Motor neuron (in vitro differentiated cells): ENCODE results near the gene NEGR1. TPM values are rescaled to one million over a fixed set of nuclear protein-coding genes. Genes with fewer than 3 reads are reported as not detected.

Source experiments
- ATAC-seq, 8 experiments: fragments of 200-7000 bp; cut with Tn5 transposase; replicated peaks in 6 of 8; 2 replicates each; pipeline ENCODE4 v1.8.0; 2021; ENCODE audit warnings: mild to moderate bottlenecking in 8 of 8, moderate library complexity in 8 of 8
- H3K27ac ChIP-seq, 2 donors: fragments of 250-450 bp; sonication (Bioruptor Pico); 2 replicates each; pipeline ENCODE4 v1.9.0; 2021; ENCODE audit warnings: antibody characterized with exemption in 2 of 2, mild to moderate bottlenecking in 2 of 2, moderate library complexity in 1 of 2
- H3K4me1 ChIP-seq, 2 donors: fragments of 250-450 bp; sonication (Bioruptor Pico); replicated peaks in 1 of 2; 2 replicates each; pipeline ENCODE4 v1.6.1; 2021; ENCODE audit warnings: antibody characterized with exemption in 2 of 2, mild to moderate bottlenecking in 2 of 2, moderate library complexity in 1 of 2
- H3K4me3 ChIP-seq, 5 donors: fragments of 250-450 bp; sonication (Bioruptor Pico); 2 replicates each; pipeline ENCODE4 v1.9.0; 2021; ENCODE audit warnings: antibody characterized with exemption in 5 of 5, mild to moderate bottlenecking in 5 of 5, moderate library complexity in 4 of 5
- WGBS, 10 experiments: fragments of 450-650 bp; shearing (Covaris generic); methylation state at CpG; one replicate each; pipeline ENCODE4 v1.0.0; 2022; 5-methylcytosine and 5-hydroxymethylcytosine counted together
- in situ Hi-C, 9 experiments: fragments of 400-800 bp; cut with MboI; loops; one replicate each; pipeline ENCODE4 v1.15.0; 2021; ENCODE audit warnings: low sequenced_read_pairs in 9 of 9, low pct_unique_long_range_greater_than_20kb in 2 of 9; ENCODE audit not compliant: unreplicated experiment in 9 of 9
- total RNA-seq, 8 experiments: library from RNA; unstranded; fragments of 300-600 nt; gene quantifications; 2 replicates each; pipeline versions ENCODE4 v1.2.3 to v1.2.4, GENCODE V29; 2022

The NEGR1 gene
- total RNA-seq, 8 experiments from 2014 or later, result 0.63 to 40.6 (median 15.1) TPM

- WGBS, 10 experiments, result 42 to 100% (median 78%) methylated on average over 1 of the region's 1 CpG; no CpG with 5 or more reads in 2 of the 10 experiments
- in situ Hi-C loops, result no loop called here
- Histone ChIP-seq H3K4me3 (no peak overlapping the region), H3K4me1 (peaks cover 0 to 6% of the 10 kb centered on the region in 2 donors), H3K27ac (no peak overlapping the region)
- no peak for ATAC-seq
These were observed 498.1 kb downstream of the NEGR1 start for GRCh38 chr1:71784241-71784640.

GRCh38 chr1:71783071-71783470 is 499.3 kb downstream of the NEGR1 start:
- in situ Hi-C loops, result no loop called here
- ATAC-seq, result no peak

GRCh38 chr1:71781450-71781849 is 500.9 kb downstream of the NEGR1 start:
- ATAC-seq, result no peak
- Histone ChIP-seq H3K27ac (no peak overlapping the region), H3K4me3 (no peak overlapping the region), H3K4me1 (peaks cover 0 to 6% of the 10 kb centered on the region in 2 donors)
- 67 to 97% (median 89%) methylated on average over 1 to 4 of the region's 4 CpGs; no CpG with 5 or more reads in 1 of the 10 experiments for WGBS, 10 experiments
- in situ Hi-C loops, result no loop called here

More at GRCh38 chr1:71783071-71783470, 499.3 kb downstream of the NEGR1 start:
- Histone ChIP-seq H3K27ac (no peak overlapping the region), H3K4me3 (no peak overlapping the region), H3K4me1 (peaks cover 0 to 6% of the 10 kb centered on the region in 2 donors)
- 86 to 100% (median 100%) methylated on average over 1 to 2 of the region's 2 CpGs; no CpG with 5 or more reads in 1 of the 10 experiments for WGBS, 10 experiments

GRCh38 chr1:71780681-71781080 is 501.7 kb downstream of the NEGR1 start:
- in situ Hi-C loops, result no loop called here
- Histone ChIP-seq H3K4me1 (peaks cover 0 to 6% of the 10 kb centered on the region in 2 donors), H3K4me3 (no peak overlapping the region), H3K27ac (no peak overlapping the region)
- 72 to 100% (median 90%) methylated on average over 1 to 3 of the region's 3 CpGs for WGBS, 10 experiments
- ATAC-seq, result peak in 3 of 8 experiments; percentile 25 to 74 (median 29)

GRCh38 chr1:71778940-71779339 is 503.4 kb downstream of the NEGR1 start:
- H3K4me3 ChIP-seq, result no peak overlapping the region
- peak in 4 of 8 experiments; percentile 26 to 95 (median 78) for ATAC-seq
- WGBS, 10 experiments, result 0 to 36% (median 13%) methylated on average over 1 of the region's 1 CpG; no CpG with 5 or more reads in 4 of the 10 experiments
- no peak overlapping the region for H3K27ac ChIP-seq
- in situ Hi-C loops, result no loop called here
- H3K4me1 ChIP-seq, result peaks cover 10 to 14% of the 10 kb centered on the region in 2 donors

- Histone ChIP-seq H3K4me1 (peaks cover 10 to 17% of the 10 kb centered on the region in 2 donors), H3K27ac (no peak overlapping the region), H3K4me3 (no peak overlapping the region)
- in situ Hi-C loops, result no loop called here
- ATAC-seq, result no peak
These were observed 505.2 kb downstream of the NEGR1 start for GRCh38 chr1:71777094-71777493.

GRCh38 chr1:71774705-71775104 is 507.6 kb downstream of the NEGR1 start:
- Histone ChIP-seq H3K4me1 (peaks cover 10 to 17% of the 10 kb centered on the region in 2 donors), H3K27ac (peak overlapping the region in 1 of 2 donors; percentile 13), H3K4me3 (no peak overlapping the region)
- ATAC-seq, result peak in 1 of 8 experiments; percentile 79
- WGBS, 10 experiments, result 40 to 100% (median 83%) methylated on average over 1 of the region's 1 CpG; no CpG with 5 or more reads in 1 of the 10 experiments
- in situ Hi-C loops, result no loop called here

- in situ Hi-C loops, result no loop called here
- no peak overlapping the region for H3K4me3 ChIP-seq
- H3K4me1 ChIP-seq, result peaks cover 10 to 15% of the 10 kb centered on the region in 2 donors
- H3K27ac ChIP-seq, result no peak overlapping the region
- WGBS, 10 experiments, result 0 to 93% (median 65%) methylated on average over 1 of the region's 1 CpG; no CpG with 5 or more reads in 2 of the 10 experiments
- no peak for ATAC-seq
These were observed 512.2 kb downstream of the NEGR1 start for GRCh38 chr1:71770121-71770520.

- Histone ChIP-seq H3K4me3 (no peak overlapping the region), H3K4me1 (no peaks in the 10 kb centered on the region), H3K27ac (no peak overlapping the region)
- in situ Hi-C loops, result no loop called here
- no peak for ATAC-seq
- 71 to 100% (median 92%) methylated on average over 2 to 4 of the region's 4 CpGs; no CpG with 5 or more reads in 1 of the 10 experiments for WGBS, 10 experiments
These were observed 515.6 kb downstream of the NEGR1 start for GRCh38 chr1:71766748-71767147.

GRCh38 chr1:71762514-71763255 is 519.7 kb downstream of the NEGR1 start:
- in situ Hi-C loops, result no loop called here
- no peak for ATAC-seq
- Histone ChIP-seq H3K4me3 (no peak overlapping the region), H3K27ac (no peak overlapping the region), H3K4me1 (no peaks in the 10 kb centered on the region)
- 0 to 100% (median 54%) methylated on average over 1 of the region's 1 CpG for WGBS, 10 experiments

- ATAC-seq, result no peak
- WGBS, 10 experiments, result 77 to 100% (median 89%) methylated on average over 1 of the region's 1 CpG; no CpG with 5 or more reads in 2 of the 10 experiments
- Histone ChIP-seq H3K27ac (no peak overlapping the region), H3K4me3 (no peak overlapping the region), H3K4me1 (peaks cover 0 to 10% of the 10 kb centered on the region in 2 donors)
- in situ Hi-C loops, result no loop called here
These were observed 526.9 kb downstream of the NEGR1 start for GRCh38 chr1:71755441-71755840.

- 13 to 100% (median 87%) methylated on average over 1 to 4 of the region's 4 CpGs for WGBS, 10 experiments
- in situ Hi-C loops, result no loop called here
- H3K4me3 ChIP-seq, result no peak overlapping the region
- H3K4me1 ChIP-seq, result peaks cover 0 to 10% of the 10 kb centered on the region in 2 donors
- H3K27ac ChIP-seq, result no peak overlapping the region
- ATAC-seq, result no peak
These were observed 528.6 kb downstream of the NEGR1 start for GRCh38 chr1:71753746-71754145.

- ATAC-seq, result no peak
- in situ Hi-C loops, result no loop called here
- no peak overlapping the region for H3K27ac ChIP-seq
- peaks cover 0 to 13% of the 10 kb centered on the region in 2 donors for H3K4me1 ChIP-seq
- H3K4me3 ChIP-seq, result no peak overlapping the region
These were observed 537.0 kb downstream of the NEGR1 start for GRCh38 chr1:71745326-71745725.

GRCh38 chr1:71743862-71744261 is 538.5 kb downstream of the NEGR1 start:
- WGBS, 10 experiments, result 43 to 89% (median 49%) methylated on average over 1 to 2 of the region's 2 CpGs; no CpG with 5 or more reads in 4 of the 10 experiments
- Histone ChIP-seq H3K27ac (no peak overlapping the region), H3K4me1 (peaks cover 0 to 13% of the 10 kb centered on the region in 2 donors), H3K4me3 (no peak overlapping the region)
- ATAC-seq, result no peak
- in situ Hi-C loops, result no loop called here
